ENCODE data around the gene SHROOM3.

SHROOM3 gene

DNA sequence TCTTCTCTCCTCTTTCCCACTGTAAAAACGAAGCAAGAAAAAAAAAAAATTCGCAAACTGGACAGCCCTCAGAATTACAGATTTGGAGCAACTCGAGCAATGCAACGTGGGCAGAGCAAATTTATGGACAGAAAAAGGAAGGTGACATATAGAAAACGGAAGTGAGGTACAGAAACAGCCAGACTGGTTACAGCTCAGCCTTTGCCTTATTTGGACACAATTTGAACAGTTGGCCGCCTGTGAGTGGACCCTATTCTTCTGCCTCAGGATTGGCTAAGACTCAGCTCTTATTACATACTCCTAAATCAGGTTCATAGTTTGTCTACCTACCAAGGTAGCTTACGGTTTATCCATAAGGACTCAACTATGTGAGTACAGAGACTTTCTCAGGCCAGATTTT lies 364.1 kb downstream of the SHROOM3 start:
- DNase-seq = no peak

DNA sequence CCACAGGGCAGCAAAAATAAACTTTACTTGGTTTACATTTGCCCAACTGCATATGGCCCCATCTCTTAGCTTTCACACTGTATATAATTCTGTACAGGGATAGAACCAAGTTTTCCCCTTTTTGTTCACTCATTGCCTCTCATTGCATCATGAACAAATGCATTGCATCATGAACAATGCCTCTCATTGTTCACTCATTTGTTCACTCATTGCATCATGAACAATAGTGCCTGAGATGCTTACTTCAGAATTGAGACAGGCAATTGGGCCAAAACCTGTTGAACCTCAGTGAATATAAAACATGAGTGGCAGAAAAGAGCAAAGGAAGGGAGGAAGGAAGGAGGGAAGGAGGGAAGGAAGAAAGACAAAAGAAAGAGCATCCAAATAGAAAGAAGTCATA lies 364.7 kb downstream of the SHROOM3 start:
- no peak for DNase-seq

DNA sequence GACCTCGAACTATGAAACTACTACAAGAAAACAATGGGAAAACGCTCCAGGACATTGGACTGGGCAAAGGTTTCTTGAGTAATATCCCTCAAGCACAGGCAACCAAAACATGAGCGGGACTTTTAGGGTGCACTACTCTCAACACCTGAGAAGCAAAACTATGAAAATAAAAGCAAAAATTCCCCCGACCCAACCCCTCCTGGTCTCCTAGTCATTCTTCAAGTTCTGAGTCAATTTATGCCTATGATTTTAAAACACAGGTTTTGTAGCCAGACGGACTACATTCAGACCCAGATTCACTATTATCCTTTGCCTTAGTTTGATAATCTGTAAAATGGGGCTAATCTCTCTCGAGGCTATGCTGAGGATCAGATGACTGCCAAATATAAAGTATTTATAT lies 365.9 kb downstream of the SHROOM3 start:
- no peak for DNase-seq

DNA sequence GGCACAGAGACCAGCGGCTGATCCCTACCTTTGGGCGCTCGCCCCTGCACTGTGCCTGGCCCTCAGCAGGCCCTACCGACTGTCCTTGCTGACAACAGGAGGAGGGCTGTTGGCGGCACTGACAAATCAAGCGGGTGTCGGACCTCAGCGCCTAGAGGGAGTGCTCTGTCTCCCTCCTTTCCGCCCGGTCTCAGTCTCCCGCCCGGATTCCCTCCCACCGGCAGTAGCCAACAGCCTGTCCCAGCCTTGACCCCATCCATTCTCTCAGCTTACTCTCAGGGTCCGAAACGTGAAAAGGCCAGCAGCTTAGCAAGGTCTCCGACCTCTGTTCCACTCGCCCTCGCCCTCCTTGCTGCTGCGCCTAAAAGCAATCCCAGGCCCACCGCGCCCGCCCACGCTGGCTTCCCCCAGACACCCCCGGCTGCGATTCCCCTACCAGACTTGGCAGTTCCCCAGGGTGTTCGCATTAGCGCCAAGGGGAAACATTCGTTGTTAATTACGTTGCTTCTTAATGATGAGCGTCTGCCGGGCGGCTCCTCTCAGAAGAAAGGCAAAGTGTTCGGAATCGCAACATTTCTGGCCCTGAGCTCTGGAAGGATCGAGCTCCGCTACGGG lies 366.7 kb downstream of the SHROOM3 start:
- DNase-seq = no peak

DNA sequence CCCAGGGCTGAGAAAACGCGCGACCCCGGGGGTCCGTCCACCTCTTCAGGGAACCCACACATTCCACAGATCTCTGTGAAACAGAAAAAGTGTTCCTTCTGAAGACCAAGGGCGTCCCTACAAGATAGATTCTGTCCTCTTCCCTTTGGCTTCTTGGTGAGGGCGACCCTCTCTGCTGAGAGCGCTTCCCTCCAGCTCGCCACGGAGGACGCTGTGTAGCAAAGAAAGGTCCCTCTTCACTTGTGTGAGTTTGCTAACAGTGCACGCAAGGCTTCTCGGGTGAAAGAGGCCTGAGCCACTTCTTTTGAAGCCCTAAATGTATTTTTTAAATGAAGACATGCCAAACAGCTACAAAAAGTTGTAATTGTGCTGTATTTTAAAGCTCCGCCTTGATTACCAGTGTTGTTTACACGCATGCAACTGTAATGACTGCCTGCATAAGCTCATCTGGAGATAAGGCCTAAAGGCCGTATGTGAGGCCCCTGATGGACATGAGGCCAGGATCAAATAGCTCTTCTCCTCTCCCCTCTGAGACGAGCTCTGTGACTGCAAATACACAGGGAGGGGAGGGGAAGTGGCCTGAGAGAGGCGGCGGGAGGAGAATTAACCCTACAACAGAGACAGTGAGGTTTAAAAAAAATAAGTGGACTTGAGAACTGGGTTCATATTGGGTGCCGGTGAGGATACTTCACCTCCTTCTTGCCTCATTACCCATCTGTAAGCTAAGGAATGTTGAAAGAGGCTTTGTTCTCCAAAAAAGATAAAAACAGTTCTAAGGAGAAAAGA lies 367.4 kb downstream of the SHROOM3 start:
- DNase-seq = no peak

DNA sequence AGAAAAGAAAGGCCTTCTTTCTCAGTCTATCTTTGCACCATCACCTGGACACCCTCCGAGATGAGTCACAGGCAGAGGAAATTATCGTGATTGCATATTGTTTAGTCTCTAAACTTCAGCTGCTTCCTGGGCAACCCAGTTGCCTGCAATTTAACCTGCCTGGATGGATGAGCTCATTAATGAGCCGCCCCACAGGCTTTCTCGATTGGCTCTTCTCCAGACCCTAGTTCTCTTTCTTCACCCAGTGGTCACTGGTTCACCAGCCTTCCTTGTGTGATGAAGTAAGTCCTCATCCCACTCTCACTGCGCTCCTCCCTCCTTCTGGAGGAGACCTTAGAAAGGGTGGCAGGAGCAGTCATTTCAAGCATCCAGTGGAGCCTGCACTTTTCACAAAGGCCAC lies 368.5 kb downstream of the SHROOM3 start:
- no peak for DNase-seq

DNA sequence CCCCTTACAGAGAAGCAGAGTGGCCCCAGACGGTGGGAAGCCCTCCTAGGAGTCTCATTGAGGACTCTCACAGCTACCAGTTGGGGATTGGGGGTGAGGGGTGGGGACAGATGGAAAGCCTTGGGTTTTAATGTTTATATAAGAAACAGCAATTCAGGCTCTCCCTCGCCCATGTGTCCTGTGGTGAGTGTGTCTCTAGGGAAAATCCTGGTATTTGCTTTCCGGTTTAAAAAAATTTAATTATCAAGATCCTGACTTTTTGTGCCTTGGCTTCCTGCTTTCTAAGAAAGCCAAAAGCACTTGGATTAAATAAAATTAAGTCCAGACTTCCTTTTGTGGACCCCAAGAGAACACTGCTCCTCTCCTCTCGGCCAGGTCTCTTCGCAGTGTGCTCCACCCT lies 369.1 kb downstream of the SHROOM3 start:
- DNase-seq = no peak

DNA sequence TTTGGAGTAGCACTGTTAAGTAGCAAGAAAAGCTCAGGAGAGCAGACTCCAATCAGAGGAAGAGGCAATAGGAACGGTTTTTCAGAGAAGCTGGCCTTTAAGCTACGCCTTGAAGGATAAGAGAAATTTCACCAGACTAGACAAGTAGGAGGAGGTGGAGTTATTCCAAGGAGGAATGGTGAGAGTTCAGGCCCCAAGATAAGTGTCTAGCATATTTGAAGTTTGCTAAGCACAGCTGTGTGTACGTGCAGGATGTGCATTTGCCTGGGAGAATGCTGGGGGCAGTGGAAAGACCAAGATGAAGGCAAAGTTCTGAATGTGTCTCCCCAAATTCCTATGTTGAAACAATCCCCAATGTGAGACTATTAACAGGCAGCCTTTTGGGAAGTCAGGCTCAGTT lies 371.3 kb downstream of the SHROOM3 start:
- no peak for DNase-seq

DNA sequence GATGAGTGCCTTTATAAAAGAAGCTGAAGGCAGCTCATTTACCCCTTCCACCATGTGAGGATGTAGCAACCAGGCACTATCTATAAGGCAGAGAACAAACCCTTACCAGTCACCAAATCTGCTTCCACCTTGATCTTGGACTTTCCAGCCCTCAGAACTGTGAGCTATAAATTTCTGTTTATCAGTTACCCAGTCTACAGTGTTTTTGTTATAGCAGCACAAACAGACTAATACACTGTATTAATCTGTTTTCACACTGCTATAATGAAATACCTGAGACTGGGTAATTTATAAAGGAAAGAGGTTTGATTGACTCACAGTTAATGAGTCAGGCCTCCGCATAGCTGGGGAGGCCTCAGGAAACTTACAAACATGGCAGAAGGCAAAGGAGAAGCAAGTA lies 371.7 kb downstream of the SHROOM3 start:
- DNase-seq = no peak

DNA sequence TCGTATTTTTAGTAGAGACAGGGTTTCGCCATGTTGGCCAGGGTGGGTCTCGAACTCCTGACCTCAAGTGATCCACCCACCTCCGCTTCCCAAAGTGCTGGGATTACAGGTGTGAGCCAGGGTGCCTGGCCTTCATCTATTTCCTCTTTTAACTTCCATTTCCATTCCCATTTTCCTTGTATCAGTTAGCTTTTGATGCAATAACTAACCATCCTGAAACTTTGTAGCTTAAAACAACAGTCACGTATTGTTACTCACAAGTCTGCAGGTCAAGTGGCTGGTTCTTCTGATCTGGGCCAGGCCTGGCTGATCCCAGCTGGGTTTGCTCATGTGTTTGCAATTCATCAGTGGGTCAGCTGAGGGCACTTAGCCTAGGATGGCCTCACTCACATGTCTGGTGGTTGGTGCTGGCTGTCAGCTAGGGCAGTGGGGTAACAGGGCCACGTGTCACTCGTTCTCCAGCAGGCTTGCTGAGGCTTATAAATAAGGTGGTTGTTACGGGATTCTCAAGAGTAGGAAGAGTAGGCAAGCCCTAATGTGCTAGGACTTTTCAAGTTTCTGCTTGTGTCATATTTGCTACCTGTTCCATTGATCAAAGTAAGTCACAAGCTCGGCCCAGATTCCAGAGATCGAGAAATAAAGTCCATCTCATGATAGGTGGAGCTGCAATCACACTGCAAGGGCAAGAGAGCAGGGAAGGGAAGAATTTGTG lies 374.7 kb downstream of the SHROOM3 start:
- DNase-seq = no peak

DNA sequence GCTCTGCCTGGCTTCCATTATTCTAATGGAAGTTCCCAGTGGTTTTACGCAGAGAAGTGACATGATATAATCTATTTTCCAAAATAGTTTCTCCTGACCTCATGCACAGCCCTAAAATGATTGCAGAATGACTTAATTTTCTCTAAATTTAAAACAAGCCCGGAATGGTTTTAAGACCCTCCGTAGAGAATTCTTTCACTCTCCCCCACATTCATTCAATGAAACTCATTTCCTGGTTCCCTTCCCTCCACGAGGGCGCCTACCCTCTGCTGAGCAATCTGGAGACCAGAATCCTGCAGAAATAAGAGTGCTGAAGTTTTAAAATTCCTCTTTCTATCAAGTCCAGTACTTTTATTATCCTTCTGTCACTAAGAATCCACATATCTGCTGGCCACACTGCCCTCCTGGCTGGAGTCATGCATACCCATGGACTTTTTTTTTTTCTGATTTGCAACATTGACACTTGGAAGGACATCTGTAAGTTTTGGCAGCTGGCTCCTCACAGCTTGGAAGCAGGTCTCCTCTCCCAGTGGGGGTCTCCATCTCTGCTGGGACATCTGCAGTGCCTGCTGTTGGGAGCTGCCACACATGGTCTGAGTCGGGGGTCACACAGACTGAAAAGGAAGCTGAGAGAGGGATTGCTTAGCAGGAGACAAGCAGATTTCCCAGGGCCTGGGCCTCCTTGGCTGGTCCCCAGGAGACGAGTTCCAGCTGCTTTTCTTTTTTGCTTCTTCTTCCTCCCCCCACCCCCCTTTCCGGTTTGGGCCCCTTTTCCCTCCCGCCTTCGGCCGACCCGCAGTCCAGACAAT lies 376.8 kb downstream of the SHROOM3 start:
- DNase-seq = no peak

DNA sequence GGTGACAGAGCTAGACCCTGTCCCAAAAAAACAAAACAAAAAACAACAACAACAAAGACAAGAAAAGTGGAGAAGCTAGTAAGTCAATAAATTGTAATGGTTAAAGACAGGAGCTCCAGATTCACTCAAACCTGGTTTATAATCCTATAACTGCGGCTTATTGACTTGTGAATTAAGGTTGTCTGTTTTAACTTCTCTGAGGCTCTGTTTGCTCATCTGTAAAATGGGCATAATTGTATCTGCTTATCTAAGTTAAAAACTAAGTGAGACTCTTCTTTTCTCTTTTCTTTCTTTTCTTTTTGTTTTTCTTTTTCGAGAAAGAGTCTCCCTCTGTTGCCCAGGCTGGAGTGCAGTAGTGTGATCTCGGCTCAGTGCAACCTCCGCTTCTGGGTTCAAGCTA lies 378.0 kb downstream of the SHROOM3 start:
- no peak for DNase-seq

DNA sequence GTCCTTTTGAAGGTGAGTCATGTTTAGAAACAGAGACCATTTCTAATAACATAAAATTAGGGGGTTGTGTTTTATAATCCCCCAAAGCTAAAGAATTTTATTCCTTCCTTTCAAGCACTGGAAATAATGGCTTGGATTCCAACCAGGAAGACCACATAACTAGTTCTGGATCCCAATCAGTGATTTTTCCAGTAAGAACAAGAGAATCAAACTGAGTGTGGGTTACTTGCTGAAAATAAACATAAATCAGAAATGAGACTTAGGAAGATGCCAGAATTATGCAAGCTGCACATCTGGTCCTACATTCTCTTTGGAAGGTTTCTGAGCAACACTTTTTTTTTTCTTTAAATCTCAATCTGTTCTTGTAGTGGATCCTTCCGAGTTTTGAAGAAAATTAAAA lies 386.6 kb downstream of the SHROOM3 start:
- DNase-seq = no peak

DNA sequence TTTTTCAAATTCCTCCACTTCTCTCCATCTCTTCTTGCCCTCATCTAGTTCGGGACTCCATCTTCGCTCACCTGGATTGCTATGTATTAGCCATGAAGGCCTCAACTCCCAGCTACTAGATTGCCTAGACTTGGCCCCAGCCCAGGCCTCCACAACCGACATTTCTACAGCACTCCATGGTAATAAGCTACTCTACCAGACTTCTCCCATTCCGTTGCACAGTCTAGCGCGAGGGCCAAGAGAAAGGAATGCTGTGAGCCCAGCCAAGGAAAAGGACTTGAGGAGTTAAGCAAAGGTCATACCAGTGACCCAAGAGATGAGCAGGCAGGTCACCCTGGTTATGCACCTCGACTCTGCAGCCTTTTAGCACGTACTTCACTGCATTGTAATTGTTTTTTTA lies 387.3 kb downstream of the SHROOM3 start:
- no peak for DNase-seq

DNA sequence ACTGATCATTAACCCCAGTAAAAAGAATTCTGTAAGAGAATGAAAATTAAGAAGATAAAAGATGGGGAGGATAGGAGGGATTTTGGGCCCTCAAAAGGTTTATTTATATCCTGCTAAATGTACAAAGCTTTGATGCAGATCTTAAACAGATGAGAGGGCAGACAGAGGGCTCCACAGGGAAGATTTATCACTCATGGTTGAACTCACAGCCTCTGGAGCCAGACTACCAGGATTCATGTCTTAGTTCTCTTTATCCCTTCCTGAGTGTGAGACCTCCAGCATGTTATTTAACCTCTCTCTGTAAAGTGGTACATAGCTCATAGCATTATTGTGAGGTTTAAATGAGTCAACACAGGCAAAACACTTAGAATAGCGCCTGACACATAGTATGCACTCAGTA lies 388.5 kb downstream of the SHROOM3 start:
- DNase-seq = no peak

DNA sequence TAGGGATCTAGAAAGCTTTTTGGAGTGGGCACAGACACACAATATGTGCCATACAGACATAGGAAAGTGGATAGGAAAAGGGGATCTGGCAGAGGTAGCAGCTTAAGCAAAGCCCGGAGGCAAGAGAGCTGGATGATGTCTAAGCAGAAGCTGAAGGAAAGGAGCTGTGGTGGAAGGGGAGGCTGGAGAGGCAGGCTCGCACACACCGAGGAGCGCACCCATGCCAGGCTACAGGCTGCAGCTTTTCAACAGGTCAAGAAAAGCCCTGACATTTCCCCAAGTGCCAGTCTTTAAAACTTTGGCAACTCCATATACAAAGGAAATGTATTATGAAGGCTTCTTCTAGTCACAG lies 395.6 kb downstream of the SHROOM3 start:
- DNase-seq = no peak

DNA sequence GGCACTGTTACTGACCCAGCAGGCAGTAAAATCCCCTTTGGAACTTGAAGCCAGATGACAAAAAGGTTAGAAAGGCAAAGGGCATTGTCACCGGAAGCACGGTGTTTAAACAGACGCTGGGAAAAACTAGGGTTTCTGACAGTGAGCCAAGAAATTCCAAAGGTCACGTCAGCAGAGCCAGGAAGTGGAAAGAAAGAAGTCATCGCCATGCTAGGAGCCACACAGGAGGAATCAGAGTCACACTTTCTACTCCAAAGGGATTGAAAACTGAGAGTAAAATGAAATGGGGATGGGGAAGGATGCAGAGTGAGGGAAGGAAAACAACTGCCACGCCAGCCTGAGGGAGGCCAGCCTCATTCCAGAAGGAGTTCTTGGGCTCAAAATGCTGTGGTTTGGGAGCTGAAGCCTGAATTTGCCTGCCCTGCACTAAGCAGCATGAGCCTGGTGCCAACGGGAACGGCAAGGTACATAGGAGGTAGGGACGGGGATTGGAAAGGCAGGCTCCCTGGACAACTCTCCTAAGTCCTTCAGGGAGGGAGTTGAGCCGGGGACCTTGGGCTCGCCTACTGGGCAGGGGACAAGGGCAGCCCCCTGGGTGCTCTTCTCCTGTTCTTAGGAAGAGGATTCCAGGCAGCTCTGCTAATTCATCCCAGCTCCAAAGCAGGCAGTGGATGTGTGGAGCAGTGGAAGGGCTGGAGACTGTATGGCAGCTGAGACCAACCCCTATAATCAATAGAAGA lies 396.1 kb downstream of the SHROOM3 start:
- DNase-seq = no peak

DNA sequence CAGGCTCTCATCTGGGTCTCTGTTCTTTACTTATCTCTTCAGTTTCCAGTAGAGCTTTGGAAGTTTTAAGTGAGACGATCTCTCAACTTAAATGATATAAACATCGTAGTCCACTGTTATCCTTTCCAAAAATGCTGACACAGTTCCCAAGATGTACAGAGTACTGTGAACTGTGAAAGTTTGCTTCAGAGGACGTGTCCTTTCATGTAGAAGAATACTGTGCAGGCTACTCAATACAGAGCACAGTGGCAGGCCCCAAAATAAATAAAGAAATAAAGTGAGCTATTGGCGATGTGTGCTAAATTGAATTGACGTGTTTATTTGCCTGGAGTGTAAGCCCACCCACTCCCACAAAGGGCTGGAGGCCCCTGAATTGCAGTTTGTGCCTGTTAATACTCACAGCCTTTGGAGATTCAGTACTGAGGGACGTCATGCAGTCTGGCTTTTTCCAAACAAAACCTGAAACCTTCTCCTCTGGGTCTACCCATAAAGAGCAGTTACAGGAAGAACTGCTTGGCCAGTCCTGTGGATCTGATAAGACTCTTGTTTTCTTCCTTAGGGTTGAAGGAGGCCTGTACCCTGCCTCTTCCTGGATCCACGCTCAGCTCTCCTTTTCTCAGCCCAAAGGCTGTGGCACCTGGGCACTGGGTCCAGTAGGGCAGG lies 396.8 kb downstream of the SHROOM3 start:
- DNase-seq = no peak
